Right renal cortex interstitium (tissue), 3 donors: ENCODE data around the gene CREB5. TPM values are rescaled to one million over a fixed set of nuclear protein-coding genes. Genes with fewer than 3 reads are reported as not detected.
"Not testable (repeated sequence)": the region's sequence is repeated elsewhere in the genome, so short reads cannot be mapped to it uniquely, and the experiment has no call there.

Source experiments
- DNase-seq, 3 donors: peaks; one replicate each; pipeline ENCODE4 v3.0.0-alpha.2; 2013; ENCODE audit warnings: low read depth in 3 of 3, low spot score in 2 of 3
- polyA plus RNA-seq, 3 donors: library from polyadenylated mRNA; unstranded; fragments of 120-200 nt; gene quantifications; one replicate each; pipeline ENCODE4 v1.2.1, GENCODE V29; 2013; ENCODE audit not compliant: insufficient read length in 3 of 3

Gene CREB5
- polyA plus RNA-seq, 3 donors, result 6.3 to 12.2 (median 7.7) TPM

- no peak for DNase-seq
These were observed 347.2 kb downstream of the CREB5 start for GRCh38 chr7:28759475-28759971.

GRCh38 chr7:28761505-28761904, 349.2 kb downstream of the CREB5 start:
- no peak for DNase-seq

- no peak for DNase-seq
These were observed 350.3 kb downstream of the CREB5 start for GRCh38 chr7:28762651-28763050.

GRCh38 chr7:28766359-28766758, 354.0 kb downstream of the CREB5 start:
- no peak for DNase-seq

- DNase-seq, result no peak
These were observed 355.0 kb downstream of the CREB5 start for GRCh38 chr7:28767356-28767755.

- DNase-seq, result no peak
These were observed 356.3 kb downstream of the CREB5 start for GRCh38 chr7:28768577-28769147.

GRCh38 chr7:28771906-28772622, 359.7 kb downstream of the CREB5 start:
- no peak for DNase-seq

- DNase-seq, result no peak
These were observed 361.3 kb downstream of the CREB5 start for GRCh38 chr7:28773423-28774145.

GRCh38 chr7:28774261-28774988, 362.1 kb downstream of the CREB5 start:
- no peak for DNase-seq

GRCh38 chr7:28776463-28777157, 364.3 kb downstream of the CREB5 start:
- DNase-seq, result no peak

GRCh38 chr7:28778786-28779185, 366.5 kb downstream of the CREB5 start:
- DNase-seq, result no peak

GRCh38 chr7:28779954-28780353, 367.6 kb downstream of the CREB5 start:
- no peak for DNase-seq

GRCh38 chr7:28782362-28782761, 370.0 kb downstream of the CREB5 start:
- no peak for DNase-seq

GRCh38 chr7:28784171-28784902, 372.0 kb downstream of the CREB5 start:
- DNase-seq, result peak in 1 of 3 donors; percentile 42

- DNase-seq, result no peak
These were observed 373.0 kb downstream of the CREB5 start for GRCh38 chr7:28785041-28785995.

- DNase-seq, result not testable (repeated sequence)
These were observed 373.8 kb downstream of the CREB5 start for GRCh38 chr7:28786156-28786555.

GRCh38 chr7:28787106-28787505, 374.8 kb downstream of the CREB5 start:
- no peak for DNase-seq

- DNase-seq, result no peak
These were observed 378.1 kb downstream of the CREB5 start for GRCh38 chr7:28790467-28790866.

GRCh38 chr7:28792858-28793257, 380.5 kb downstream of the CREB5 start:
- no peak for DNase-seq
